ENCODE measurements around the gene ALKBH4.

DNA sequence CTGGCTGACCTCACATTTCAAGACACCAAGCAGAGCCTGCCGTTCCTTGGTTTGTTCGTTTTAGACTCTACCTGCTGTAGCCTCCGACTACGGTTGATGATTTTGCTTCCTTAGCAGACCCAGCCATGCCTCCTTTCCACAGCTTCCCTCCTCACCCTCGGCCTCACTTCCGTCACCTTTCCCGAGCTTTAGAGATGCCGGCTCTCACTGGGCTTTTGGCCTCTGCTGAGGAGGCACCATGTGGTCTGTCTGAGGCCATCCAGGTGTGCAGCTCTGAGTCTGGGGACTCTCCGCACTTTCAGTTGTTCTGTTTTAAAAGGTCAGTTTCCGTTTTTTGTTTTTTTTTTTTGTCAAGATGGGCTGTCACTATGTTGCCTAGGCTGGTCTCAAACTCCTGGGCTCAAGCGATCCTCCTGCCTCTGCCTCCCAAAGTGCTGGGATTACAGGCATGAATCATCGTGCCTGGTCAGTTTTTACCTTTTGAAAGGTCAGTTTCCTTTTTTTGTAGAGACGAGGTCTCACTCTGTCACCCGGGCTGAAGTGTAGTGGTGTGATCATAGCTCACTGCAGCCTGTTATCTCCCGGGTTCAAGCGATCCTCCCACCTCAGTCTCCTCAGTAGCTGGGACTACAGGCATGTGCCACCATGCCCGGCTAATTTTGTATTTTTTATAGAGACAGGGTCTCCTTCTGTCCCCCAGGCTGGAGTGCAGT lies 19.5 kb downstream of the ALKBH4 start:
- no peak for TF ChIP-seq CTCF (conservative IDR thresholded peaks at IDR 0.05)
- no peak for TF ChIP-seq ZFX (IDR thresholded peaks at IDR 0.05)
